Measurements from ENCODE around the gene NSDHL.
"Not testable (repeated sequence)": the region's sequence is repeated elsewhere in the genome, so short reads cannot be mapped to it uniquely, and the experiment has no call there.

Gene NSDHL

GRCh38 chrX:152832520-152832919 is 1.7 kb downstream of the NSDHL start:
- H3K4me3 ChIP-seq: no peak overlapping the region
- TF ChIP-seq POLR2AphosphoS5 (IDR thresholded peaks at IDR 0.05; ENCODE audit: borderline replicate concordance, low read depth, low read length): no peak
- TF ChIP-seq EZH2 (IDR thresholded peaks at IDR 0.05): no peak
- no peak for TF ChIP-seq FOXP2 (optimal IDR thresholded peaks at IDR 0.05; ENCODE audit: control extremely low read depth, extremely low read length, insufficient read depth)
- H3K27ac ChIP-seq: no peak overlapping the region
- no peak for DNase-seq (ENCODE audit: low read depth, low spot score)
- peaks cover 21% of the 10 kb centered on the region for H3K36me3 ChIP-seq (ENCODE audit: insufficient read depth, low read length)
- no peak overlapping the region for H3K9ac ChIP-seq (ENCODE audit: insufficient read length)
- no peaks in the 10 kb centered on the region for H3K9me3 ChIP-seq (ENCODE audit: low read depth, low read length)

GRCh38 chrX:152833378-152833777 is 2.5 kb downstream of the NSDHL start:
- Histone ChIP-seq H3K4me3 (no peak overlapping the region), H3K36me3 (ENCODE audit: insufficient read depth, low read length) (peaks cover 21% of the 10 kb centered on the region), H3K9me3 (ENCODE audit: low read depth, low read length) (no peaks in the 10 kb centered on the region), H3K27ac (no peak overlapping the region), H3K9ac (ENCODE audit: insufficient read length) (no peak overlapping the region)
- DNase-seq (ENCODE audit: low read depth, low spot score): no peak
- TF ChIP-seq EZH2 (IDR thresholded peaks at IDR 0.05) (no peak), FOXP2 (optimal IDR thresholded peaks at IDR 0.05; ENCODE audit: control extremely low read depth, extremely low read length, insufficient read depth) (no peak), POLR2AphosphoS5 (IDR thresholded peaks at IDR 0.05; ENCODE audit: borderline replicate concordance, low read depth, low read length) (no peak)

DNA sequence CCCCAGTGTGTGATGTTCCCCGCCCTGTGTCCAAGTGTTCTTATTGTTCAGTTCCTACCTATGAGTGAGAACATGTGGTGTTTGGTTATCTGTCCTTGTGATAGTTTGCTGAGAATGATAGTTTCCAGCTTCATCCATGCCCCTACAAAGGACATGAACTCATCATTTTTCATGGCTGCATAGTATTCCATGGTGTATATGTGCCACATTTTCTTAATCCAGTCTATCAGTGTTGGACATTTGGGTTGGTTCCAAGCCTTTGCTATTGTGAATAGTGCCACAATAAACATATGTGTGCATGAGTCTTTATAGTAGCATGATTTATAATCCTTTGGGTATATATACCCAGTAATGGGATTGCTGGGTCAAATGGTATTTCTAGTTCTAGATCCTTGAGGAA is 4.6 kb downstream of the NSDHL start:
- DNase-seq (ENCODE audit: low read depth, low spot score); H3K4me3 ChIP-seq; H3K27ac ChIP-seq; H3K9ac ChIP-seq (ENCODE audit: insufficient read length); H3K9me3 ChIP-seq (ENCODE audit: low read depth, low read length): not testable (repeated sequence)
- H3K36me3 ChIP-seq (ENCODE audit: insufficient read depth, low read length): peaks cover 21% of the 10 kb centered on the region

DNA sequence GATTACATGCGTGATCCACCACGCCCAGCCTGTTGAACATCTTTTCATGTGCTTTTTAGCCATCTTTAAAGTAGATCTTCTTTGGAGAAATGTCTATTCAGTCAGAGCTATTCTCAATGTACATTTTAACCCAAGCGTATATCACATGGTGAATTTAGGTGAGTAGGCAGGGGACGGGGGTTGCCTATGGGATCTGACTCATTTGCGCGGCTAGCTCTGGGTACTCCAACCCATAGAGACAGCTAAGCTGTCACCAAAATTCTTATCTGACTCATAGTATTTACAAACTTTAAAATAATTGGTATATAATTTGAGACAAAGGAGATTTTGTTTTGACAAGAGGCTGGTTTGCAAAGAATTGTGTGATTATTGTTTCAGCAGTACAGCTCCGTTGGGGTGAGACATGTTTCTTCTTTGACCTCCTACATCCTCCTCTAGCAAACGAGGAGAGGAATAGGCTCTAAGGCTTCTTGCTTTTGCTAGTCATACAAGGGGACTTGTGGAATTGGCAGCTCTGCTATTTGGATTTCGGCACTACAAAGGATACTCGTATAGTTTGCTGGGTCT is 12.0 kb downstream of the NSDHL start:
- no peak overlapping the region for H3K4me3 ChIP-seq
- H3K9ac ChIP-seq (ENCODE audit: insufficient read length): no peak overlapping the region
- H3K9me3 ChIP-seq (ENCODE audit: low read depth, low read length): no peaks in the 10 kb centered on the region
- no peak for TF ChIP-seq EZH2 (IDR thresholded peaks at IDR 0.05)
- TF ChIP-seq FOXP2 (optimal IDR thresholded peaks at IDR 0.05; ENCODE audit: control extremely low read depth, extremely low read length, insufficient read depth): no peak
- TF ChIP-seq POLR2AphosphoS5 (IDR thresholded peaks at IDR 0.05; ENCODE audit: borderline replicate concordance, low read depth, low read length): no peak
- peaks cover 6% of the 10 kb centered on the region; the same call in 1 of the 2 replicates for H3K36me3 ChIP-seq (ENCODE audit: insufficient read depth, low read length)
- H3K27ac ChIP-seq: no peak overlapping the region
- no peak for DNase-seq (ENCODE audit: low read depth, low spot score)

DNA sequence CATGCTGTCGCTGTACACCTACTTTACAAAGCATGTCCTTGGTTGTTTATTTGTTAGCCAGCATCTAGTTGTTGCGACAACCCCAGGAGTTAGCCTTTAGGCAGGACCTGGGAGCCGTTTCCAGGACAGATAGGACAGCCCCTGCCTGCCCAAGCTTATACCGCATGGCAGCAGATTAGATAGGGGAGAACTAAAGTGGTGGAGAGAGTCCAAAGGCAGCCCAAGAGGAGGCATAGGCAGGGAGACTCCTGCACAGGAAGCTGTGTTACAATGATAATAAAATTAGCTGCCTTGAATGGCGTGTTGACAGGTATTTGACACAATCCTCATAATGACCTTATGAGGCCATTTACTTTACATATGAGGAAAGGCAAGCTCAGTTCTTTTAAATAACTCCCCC is 13.0 kb downstream of the NSDHL start:
- Histone ChIP-seq H3K36me3 (ENCODE audit: insufficient read depth, low read length) (peaks cover 6% of the 10 kb centered on the region; the same call in 1 of the 2 replicates), H3K9me3 (ENCODE audit: low read depth, low read length) (no peaks in the 10 kb centered on the region), H3K4me3 (no peak overlapping the region), H3K27ac (no peak overlapping the region), H3K9ac (ENCODE audit: insufficient read length) (no peak overlapping the region)
- no peak for DNase-seq (ENCODE audit: low read depth, low spot score)
- no peak for TF ChIP-seq POLR2AphosphoS5 (IDR thresholded peaks at IDR 0.05; ENCODE audit: borderline replicate concordance, low read depth, low read length)
- no peak for TF ChIP-seq EZH2 (IDR thresholded peaks at IDR 0.05)
- no peak for TF ChIP-seq FOXP2 (optimal IDR thresholded peaks at IDR 0.05; ENCODE audit: control extremely low read depth, extremely low read length, insufficient read depth)

GRCh38 chrX:152844256-152844655 is 13.4 kb downstream of the NSDHL start:
- Histone ChIP-seq H3K9me3 (ENCODE audit: low read depth, low read length) (no peaks in the 10 kb centered on the region), H3K36me3 (ENCODE audit: insufficient read depth, low read length) (peaks cover 6% of the 10 kb centered on the region; the same call in 1 of the 2 replicates), H3K9ac (ENCODE audit: insufficient read length) (no peak overlapping the region), H3K4me3 (no peak overlapping the region), H3K27ac (no peak overlapping the region)
- TF ChIP-seq POLR2AphosphoS5 (IDR thresholded peaks at IDR 0.05; ENCODE audit: borderline replicate concordance, low read depth, low read length): no peak
- TF ChIP-seq FOXP2 (optimal IDR thresholded peaks at IDR 0.05; ENCODE audit: control extremely low read depth, extremely low read length, insufficient read depth): no peak
- TF ChIP-seq EZH2 (IDR thresholded peaks at IDR 0.05): no peak
- DNase-seq (ENCODE audit: low read depth, low spot score): no peak

DNA sequence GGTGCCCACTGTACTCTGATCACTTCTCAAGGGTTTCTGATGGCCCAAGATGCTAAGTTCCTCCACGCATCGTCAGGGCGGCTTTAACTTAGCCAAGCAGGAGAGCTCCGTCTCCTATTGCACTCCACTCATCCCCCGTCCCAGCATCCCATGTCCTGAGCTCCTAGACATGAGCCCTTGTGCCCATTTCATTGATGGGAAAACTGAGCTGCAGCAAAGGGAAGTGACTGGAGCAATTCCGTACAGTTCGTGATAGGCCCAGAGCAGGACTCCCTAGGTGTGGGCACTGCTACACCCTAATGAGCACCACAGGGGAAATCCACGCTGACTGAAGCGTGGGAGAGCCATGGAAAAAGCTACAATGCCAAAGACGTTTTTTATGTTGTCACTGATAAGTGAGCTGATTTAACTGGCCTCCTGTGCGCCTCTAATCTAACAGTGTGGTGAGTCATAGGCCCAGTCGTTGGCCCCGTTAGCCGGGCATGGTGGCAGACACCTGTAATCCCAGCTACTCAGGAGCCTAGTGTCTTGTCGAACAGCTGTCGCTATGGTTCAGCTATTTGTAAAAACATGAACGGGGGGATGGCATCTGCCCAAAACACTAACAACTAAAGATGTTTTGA is 14.9 kb downstream of the NSDHL start:
- TF ChIP-seq POLR2AphosphoS5 (IDR thresholded peaks at IDR 0.05; ENCODE audit: borderline replicate concordance, low read depth, low read length) (no peak), FOXP2 (optimal IDR thresholded peaks at IDR 0.05; ENCODE audit: control extremely low read depth, extremely low read length, insufficient read depth) (no peak), EZH2 (IDR thresholded peaks at IDR 0.05) (no peak)
- DNase-seq (ENCODE audit: low read depth, low spot score): no peak
- no peaks in the 10 kb centered on the region for H3K9me3 ChIP-seq (ENCODE audit: low read depth, low read length)
- no peak overlapping the region for H3K27ac ChIP-seq
- no peak overlapping the region for H3K9ac ChIP-seq (ENCODE audit: insufficient read length)
- peaks cover 10% of the 10 kb centered on the region; the same call in 1 of the 2 replicates for H3K36me3 ChIP-seq (ENCODE audit: insufficient read depth, low read length)
- no peak overlapping the region for H3K4me3 ChIP-seq

GRCh38 chrX:152847281-152847680 is 16.4 kb downstream of the NSDHL start:
- no peaks in the 10 kb centered on the region for H3K9me3 ChIP-seq (ENCODE audit: low read depth, low read length)
- no peak for DNase-seq (ENCODE audit: low read depth, low spot score)
- H3K4me3 ChIP-seq: no peak overlapping the region
- no peak overlapping the region for H3K9ac ChIP-seq (ENCODE audit: insufficient read length)
- H3K27ac ChIP-seq: no peak overlapping the region
- peaks cover 16% of the 10 kb centered on the region; the same call in 1 of the 2 replicates for H3K36me3 ChIP-seq (ENCODE audit: insufficient read depth, low read length)
- TF ChIP-seq POLR2AphosphoS5 (IDR thresholded peaks at IDR 0.05; ENCODE audit: borderline replicate concordance, low read depth, low read length) (no peak), FOXP2 (optimal IDR thresholded peaks at IDR 0.05; ENCODE audit: control extremely low read depth, extremely low read length, insufficient read depth) (no peak), EZH2 (IDR thresholded peaks at IDR 0.05) (no peak)

DNA sequence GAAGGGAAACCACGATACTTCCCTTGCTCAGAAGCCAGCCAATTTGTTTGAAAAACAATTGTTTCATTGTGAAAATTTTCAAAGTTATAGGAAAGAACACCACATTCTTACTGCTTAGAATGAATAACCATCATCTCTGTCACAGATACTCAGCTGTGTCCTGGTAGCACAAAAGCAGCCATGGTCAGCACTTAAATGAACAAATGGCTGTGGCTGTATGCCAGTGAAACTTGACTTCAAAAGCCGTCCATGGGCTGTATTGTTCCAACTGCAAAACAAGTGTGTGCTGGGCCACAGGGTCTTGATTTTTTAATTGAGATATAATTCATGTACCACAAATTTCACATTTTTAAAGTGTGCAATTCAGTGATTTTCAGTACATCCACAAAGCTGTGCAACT is 19.6 kb downstream of the NSDHL start:
- Histone ChIP-seq H3K9ac (ENCODE audit: insufficient read length) (no peak overlapping the region), H3K27ac (no peak overlapping the region), H3K4me3 (no peak overlapping the region), H3K36me3 (ENCODE audit: insufficient read depth, low read length) (peaks cover 16% of the 10 kb centered on the region; the same call in 1 of the 2 replicates), H3K9me3 (ENCODE audit: low read depth, low read length) (no peaks in the 10 kb centered on the region)
- no peak for TF ChIP-seq EZH2 (IDR thresholded peaks at IDR 0.05)
- no peak for TF ChIP-seq FOXP2 (optimal IDR thresholded peaks at IDR 0.05; ENCODE audit: control extremely low read depth, extremely low read length, insufficient read depth)
- TF ChIP-seq POLR2AphosphoS5 (IDR thresholded peaks at IDR 0.05; ENCODE audit: borderline replicate concordance, low read depth, low read length): no peak
- no peak for DNase-seq (ENCODE audit: low read depth, low spot score)

Data from SK-N-MC (cell line).